NCI-H524 (cell line): ENCODE data around the gene OR6B3.

Source experiments
- DNase-seq, 2 experiments: peaks; one replicate each; lab custom pipeline; 2025; lab: John Stamatoyannopoulos, UW

OR6B3 gene

DNA sequence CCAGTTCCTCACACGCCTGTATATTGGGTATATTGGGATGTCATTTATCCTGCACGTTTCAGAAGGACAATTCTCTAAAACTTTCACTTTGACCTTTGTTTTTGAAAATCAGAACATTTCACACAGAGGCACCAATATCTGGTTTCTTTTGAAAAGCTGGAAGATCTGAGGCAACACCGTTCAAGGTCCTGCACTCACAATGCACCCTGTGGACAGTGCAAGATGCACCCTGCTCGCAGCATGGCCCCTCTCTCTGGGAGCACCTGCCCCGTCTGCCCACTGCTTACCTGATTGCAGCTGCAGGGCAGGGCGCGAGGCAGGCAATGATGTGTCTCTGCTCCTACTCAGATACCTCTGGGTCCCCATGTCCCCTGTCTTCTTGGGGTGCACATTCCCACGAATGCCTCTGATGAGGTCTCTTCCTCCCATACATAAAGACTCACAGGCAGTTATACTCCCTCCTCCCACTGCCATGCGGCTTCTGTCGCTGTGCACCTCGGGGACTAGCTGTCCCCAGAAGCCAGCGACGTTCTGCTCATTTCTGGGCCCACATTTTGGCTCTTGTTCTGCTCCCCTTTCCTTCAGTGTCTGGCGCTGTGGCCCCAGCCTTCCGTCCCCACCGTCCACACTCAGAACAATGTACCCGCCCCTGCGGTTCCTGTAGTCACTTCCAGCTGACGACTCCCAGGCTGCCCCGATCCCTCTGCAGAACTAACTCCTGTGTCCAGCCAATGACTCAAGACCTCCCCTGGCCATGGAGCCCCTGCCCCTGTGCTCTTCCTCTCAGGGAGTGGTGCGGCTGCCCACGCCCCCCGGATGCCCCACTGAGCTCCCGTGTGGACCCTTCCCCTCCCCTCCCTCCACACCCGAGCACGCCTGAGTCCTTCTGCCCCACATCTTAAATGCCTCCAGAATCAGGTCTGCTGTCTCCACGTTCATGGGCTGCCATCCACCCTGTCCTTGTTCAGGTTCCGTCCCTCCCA is at the start of gene OR6B3:
Gene OR6B3 (minus strand): TSS at position 349 of the 983 bp plus-strand sequence.
- DNase-seq: no peak

GRCh38 chr2:240098349-240098748 is 45.0 kb upstream of the OR6B3 start:
- DNase-seq: no peak

GRCh38 chr2:240095556-240096523 is 42.5 kb upstream of the OR6B3 start:
- peak; percentile 12 to 70 for DNase-seq

DNA sequence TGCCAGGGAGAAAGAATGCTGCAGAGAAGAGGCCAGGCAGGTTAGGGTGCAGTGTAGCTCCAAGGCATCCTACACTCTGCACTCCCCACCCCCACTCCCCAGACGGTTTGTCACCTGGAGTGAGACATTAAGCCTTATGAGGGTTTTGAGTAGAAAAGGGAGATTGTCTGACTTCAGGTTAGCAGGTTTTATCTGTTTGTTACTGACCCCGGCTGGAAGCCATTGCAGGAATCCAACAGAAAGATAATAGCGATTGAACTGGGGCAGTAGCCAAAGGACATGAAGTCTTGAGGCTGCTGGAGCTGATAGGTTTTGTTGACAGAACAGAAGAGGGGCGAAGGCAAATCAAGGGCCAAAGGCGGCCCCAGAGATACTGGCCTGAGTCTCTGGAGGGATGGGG is 36.0 kb upstream of the OR6B3 start:
- DNase-seq: no peak

DNA sequence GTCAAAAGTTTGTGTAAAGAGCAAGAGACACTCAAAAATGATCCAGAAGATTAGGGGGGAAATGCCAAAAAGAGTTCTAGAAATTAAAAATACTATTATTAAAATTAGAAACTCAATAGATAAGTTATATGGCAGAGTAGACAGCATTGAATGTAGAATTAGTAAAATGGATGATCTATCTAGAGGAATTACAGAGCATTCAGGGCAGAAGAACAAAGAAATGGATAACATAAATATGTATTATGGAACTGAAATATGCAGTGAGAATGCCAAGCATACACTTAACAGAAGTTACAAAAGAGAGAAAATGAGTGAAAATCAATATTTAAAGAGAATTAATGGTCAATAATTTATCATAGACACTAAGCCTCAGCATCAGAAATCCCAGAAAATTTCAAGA is 33.2 kb upstream of the OR6B3 start:
- DNase-seq: no peak

DNA sequence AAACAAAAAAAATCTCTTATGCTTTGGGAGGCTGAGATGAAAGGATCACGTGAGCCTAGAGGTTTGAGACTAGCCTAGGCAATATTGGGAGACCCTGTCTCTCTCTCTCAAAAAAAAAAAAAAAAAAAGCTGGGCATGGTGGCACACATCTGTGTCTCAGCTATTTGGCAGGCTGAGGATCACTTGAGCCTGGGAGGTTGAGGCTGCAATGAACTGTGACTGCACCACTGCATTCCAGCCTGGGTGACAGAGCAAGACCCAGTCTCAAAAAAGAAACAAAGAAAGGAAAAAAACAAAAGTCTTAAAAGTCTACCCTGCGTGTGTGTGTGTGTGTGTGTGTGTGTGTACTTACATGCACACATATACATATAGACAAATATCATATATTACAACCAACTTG is 25.3 kb upstream of the OR6B3 start:
- DNase-seq: no peak

DNA sequence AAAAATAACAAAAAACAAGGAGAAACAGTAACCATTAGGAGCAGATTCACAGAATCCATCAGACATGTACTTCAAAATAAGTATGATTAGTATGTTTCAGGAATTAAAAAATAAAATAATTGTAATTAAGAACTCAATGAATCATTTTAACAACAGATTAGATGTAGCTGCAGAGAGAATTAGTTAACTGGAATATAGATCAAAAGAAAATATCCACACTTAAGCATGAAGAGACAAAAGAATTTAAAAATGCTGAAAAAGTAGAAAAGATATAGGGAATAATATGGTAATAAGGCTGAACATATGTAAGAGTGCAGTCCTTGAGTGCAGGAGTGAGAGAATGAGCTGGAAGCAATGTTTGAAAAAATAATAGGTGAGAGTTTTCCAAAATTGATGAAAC is 24.1 kb upstream of the OR6B3 start:
- no peak for DNase-seq

- DNase-seq: no peak
Measured at GRCh38 chr2:240074545-240074944, 21.2 kb upstream of the OR6B3 start.

GRCh38 chr2:240070907-240071306 is 17.6 kb upstream of the OR6B3 start:
- DNase-seq: no peak

DNA sequence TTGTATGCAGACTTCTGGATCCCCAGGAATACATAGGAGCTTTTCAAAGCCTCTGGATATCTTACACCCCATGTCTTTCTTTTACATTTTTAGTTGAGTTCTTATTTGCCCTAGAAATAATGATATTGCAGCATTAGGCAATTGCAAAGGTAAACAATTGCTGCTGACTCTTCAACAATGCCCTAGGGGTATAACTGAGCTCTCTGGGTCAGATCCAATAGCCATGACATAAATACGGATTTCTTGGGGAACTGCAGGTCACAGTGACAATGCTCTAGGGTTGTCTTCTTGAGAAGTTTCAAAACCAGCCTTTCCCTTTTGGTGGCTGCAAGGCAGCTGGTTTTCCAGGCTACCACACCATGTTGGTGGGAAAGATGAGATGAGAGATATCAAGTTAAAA is 16.5 kb upstream of the OR6B3 start:
- no peak for DNase-seq

DNA sequence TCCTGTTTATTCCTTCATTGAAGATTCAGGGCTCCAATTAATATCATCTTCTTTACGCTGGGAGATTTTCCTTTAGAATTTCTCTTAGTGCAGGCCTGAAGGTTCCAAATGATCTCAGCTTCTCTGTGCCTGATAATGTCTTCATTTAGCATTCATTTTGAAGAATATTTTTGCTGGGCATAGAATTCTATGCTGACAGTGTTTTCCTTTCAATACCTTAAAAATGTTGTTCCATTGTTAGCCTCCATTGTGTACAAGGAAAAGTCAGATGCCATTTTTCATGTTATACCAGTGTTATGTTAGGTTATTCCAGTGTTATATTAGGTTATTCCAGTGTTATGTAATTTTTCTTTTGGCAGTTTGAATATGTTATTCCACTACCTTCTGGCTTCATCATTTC is 14.9 kb upstream of the OR6B3 start:
- DNase-seq: no peak

DNA sequence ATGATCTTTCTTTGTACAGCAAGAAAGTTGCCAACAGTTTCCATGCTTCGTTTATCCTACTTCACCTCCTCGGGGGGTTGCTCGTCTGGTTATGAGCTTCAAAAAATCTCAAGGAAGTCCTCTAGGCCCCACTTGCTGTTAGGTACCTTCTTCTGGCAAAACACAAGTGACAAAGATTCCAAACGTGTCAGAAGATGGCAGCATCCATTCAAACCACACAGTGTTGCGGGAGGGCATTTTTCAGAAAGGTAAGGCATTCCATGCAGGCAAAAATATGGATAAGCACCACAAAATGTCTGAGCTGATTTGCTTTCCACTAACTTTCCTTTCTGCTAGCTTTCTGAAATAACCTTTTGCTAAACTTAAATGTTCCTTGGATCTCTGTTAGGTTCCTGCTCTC is 13.2 kb upstream of the OR6B3 start:
- DNase-seq: no peak

GRCh38 chr2:240064898-240065297 is 11.6 kb upstream of the OR6B3 start:
- DNase-seq: no peak

GRCh38 chr2:240060977-240061591 is 7.8 kb upstream of the OR6B3 start:
- DNase-seq: peak; percentile 42 to 74

DNA sequence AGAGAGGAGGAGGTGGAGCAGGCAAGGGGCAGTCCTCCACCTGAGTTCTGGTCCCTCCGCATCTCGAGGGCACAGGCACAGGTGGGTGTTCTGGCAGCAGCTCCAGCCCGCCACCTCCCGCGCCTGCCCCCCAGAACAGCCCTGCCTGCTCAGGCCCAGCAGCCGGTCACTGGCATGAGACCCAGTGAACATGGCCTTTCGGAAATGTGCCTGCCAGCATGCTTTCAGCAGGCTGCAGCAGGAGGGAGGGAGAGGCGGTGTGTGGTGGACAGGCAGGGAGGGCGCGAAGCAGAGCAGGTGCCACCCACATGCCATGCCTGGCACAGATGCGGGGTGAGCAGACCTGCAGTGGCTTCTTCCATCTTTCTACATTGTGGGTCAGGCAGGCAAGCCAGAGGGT is 3.4 kb upstream of the OR6B3 start:
- DNase-seq: no peak

GRCh38 chr2:240055177-240055917 is 2.0 kb upstream of the OR6B3 start:
- no peak for DNase-seq

- DNase-seq: no peak
Measured at GRCh38 chr2:240052524-240052923, 797 bp downstream of the OR6B3 start.

GRCh38 chr2:240051697-240052096 is 1.6 kb downstream of the OR6B3 start:
- no peak for DNase-seq

- DNase-seq: no peak
Measured at GRCh38 chr2:240050278-240050677, 3.0 kb downstream of the OR6B3 start.

DNA sequence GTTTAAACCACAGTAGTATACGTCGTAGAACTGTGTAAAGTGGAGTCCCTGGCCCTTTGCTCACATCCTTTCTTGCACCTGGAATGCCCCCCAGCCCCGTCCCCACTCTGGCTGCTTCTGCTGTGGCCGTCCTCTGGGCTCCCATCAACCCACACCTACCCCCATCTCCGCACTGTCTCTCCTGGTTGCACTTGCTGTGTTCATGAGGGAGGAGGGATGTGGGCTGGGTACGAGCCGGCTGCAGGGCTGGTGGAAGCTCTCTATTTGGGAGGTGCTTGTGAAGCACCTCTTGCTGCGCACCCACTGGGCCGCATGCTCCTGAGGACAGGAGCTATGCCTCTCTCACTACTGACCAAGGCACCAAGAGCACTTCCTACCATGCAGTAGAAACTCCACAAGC is 5.1 kb downstream of the OR6B3 start:
- DNase-seq: no peak

DNA sequence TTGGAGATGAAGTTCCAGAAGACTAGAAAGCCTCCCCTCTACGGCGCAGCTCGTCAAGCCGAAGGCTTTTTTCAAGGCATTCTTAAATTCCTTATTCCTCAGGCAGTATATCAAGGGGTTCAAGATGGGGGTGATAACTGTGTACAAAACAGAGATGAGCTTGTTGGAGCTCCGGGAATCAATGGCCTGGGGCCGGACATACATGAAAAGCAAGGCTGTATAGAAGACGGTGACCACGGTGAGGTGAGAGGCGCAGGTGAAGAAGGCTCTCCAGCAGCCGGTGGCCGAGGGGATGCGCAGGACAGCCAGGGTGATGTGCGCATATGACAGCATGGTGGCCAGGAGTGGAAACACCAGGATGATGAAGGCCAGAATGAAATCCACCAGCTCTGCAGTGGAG is 8.2 kb downstream of the OR6B3 start:
- DNase-seq: no peak
